A673 (cell line): ENCODE measurements around the gene LSM4. TPM values are rescaled to one million over a fixed set of nuclear protein-coding genes. Genes with fewer than 3 reads are reported as not detected.

Experiments used
- BruUV-seq: library from RNA; stranded (reverse); fragments of 400-500 nt; replicated peaks from 2 replicates; lab custom pipeline; 2021; lab: Mats Ljungman, UMichigan
- CTCF ChIA-PET: fragments of 300-600 bp; sonication (Branson Sonifier 250); formaldehyde crosslinking; loops from one replicate; lab custom pipeline; 2022; ENCODE audit warnings: antibody characterized with exemption; lab: Charles Lee
- POLR2A ChIA-PET: fragments of 300-600 bp; sonication (Branson Sonifier 250); formaldehyde crosslinking; loops from one replicate; lab custom pipeline; 2022; ENCODE audit warnings: antibody characterized with exemption; ENCODE audit not compliant: low non-redundant PET; lab: Charles Lee
- DNase-seq: peaks from one replicate; pipeline ENCODE4 v3.0.0-alpha.2; 2015; ENCODE audit warnings: low spot score
- H3K27ac ChIP-seq: fragments of 200-600 bp; sonication (generic); 2 replicates; pipeline ENCODE4 v1.5.1; 2016; ENCODE audit warnings: mixed run types, low read depth, mild to moderate bottlenecking, mixed read lengths, antibody characterized with exemption, low read length; ENCODE audit not compliant: poor library complexity, severe bottlenecking
- H3K27me3 ChIP-seq: fragments of 200-600 bp; sonication (generic); replicated peaks from 2 replicates; pipeline ENCODE4 v1.6.1; 2017; ENCODE audit warnings: mixed run types, low read depth, mild to moderate bottlenecking, mixed read lengths, antibody characterized with exemption, low read length; ENCODE audit not compliant: insufficient read depth, poor library complexity
- H3K36me3 ChIP-seq: fragments of 200-600 bp; sonication (generic); 2 replicates; pipeline ENCODE4 v1.6.1; 2016; ENCODE audit warnings: mixed run types, mild to moderate bottlenecking, mixed read lengths, antibody characterized with exemption, low read length; ENCODE audit not compliant: insufficient read depth, poor library complexity, severe bottlenecking
- H3K4me1 ChIP-seq: fragments of 200-600 bp; sonication (generic); 2 replicates; pipeline ENCODE4 v1.6.1; 2017; ENCODE audit warnings: mixed run types, mild to moderate bottlenecking, mixed read lengths, antibody characterized with exemption, low read length; ENCODE audit not compliant: insufficient read depth, poor library complexity, severe bottlenecking
- H3K4me3 ChIP-seq: fragments of 200-600 bp; sonication (generic); 2 replicates; pipeline ENCODE4 v1.5.1; 2016; ENCODE audit warnings: low read depth, mixed run types, mild to moderate bottlenecking, mixed read lengths, low read length; ENCODE audit not compliant: poor library complexity, severe bottlenecking
- H3K9me3 ChIP-seq: fragments of 200-600 bp; sonication (generic); 2 replicates; pipeline ENCODE4 v1.6.1; 2016; ENCODE audit warnings: mixed run types, low read depth, mild to moderate bottlenecking, mixed read lengths, antibody characterized with exemption, low read length; ENCODE audit not compliant: poor library complexity, severe bottlenecking
- EZH2 ChIP-seq: fragments of 200-600 bp; sonication (generic); IDR thresholded peaks from 2 replicates; pipeline ENCODE4 v1.6.1; 2017; ENCODE audit warnings: borderline replicate concordance, low read depth, mild to moderate bottlenecking, mixed read lengths, antibody characterized with exemption, low read length; ENCODE audit not compliant: poor library complexity, severe bottlenecking
- intact Hi-C: fragments of 100-400 bp; cut with micrococcal nuclease; formaldehyde crosslinking; loops from one replicate; pipeline ENCODE4 v1.10.0; 2022; ENCODE audit not compliant: unreplicated experiment
- total RNA-seq: library from RNA; stranded (reverse); gene quantifications from 2 replicates; pipeline ENCODE4 v1.2.3, GENCODE V29; 2021
- TF ChIP-seq, protein P1 (sequence below): fragments of 300-800, 200-600 bp; sonication (generic); conservative IDR thresholded peaks from 2 replicates; pipeline ENCODE4 v1.5.1; 2017; ENCODE audit warnings: low read depth, mild to moderate bottlenecking, antibody characterized with exemption, low read length, moderate library complexity, mixed read lengths

LSM4 gene
- total RNA-seq, 1 experiment from 2014 or later: 252 TPM

- H3K4me1 ChIP-seq: no peaks in the 10 kb centered on the region
- POLR2A ChIA-PET: no interaction called here
- no peak for DNase-seq
- BruUV-seq: no TSS peak
- no peaks in the 10 kb centered on the region for H3K27me3 ChIP-seq
- H3K36me3 ChIP-seq: peaks cover 25% of the 10 kb centered on the region
- CTCF ChIA-PET: no interaction called here
- TF ChIP-seq, protein P1, sequence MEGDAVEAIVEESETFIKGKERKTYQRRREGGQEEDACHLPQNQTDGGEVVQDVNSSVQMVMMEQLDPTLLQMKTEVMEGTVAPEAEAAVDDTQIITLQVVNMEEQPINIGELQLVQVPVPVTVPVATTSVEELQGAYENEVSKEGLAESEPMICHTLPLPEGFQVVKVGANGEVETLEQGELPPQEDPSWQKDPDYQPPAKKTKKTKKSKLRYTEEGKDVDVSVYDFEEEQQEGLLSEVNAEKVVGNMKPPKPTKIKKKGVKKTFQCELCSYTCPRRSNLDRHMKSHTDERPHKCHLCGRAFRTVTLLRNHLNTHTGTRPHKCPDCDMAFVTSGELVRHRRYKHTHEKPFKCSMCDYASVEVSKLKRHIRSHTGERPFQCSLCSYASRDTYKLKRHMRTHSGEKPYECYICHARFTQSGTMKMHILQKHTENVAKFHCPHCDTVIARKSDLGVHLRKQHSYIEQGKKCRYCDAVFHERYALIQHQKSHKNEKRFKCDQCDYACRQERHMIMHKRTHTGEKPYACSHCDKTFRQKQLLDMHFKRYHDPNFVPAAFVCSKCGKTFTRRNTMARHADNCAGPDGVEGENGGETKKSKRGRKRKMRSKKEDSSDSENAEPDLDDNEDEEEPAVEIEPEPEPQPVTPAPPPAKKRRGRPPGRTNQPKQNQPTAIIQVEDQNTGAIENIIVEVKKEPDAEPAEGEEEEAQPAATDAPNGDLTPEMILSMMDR: no peak
- TF ChIP-seq EZH2: no peak
- H3K4me3 ChIP-seq: no peak overlapping the region
- intact Hi-C loops: no loop called here
- no peak overlapping the region for H3K27ac ChIP-seq
- H3K9me3 ChIP-seq: no peaks in the 10 kb centered on the region
These were observed 60.7 kb downstream of the LSM4 start for GRCh38 chr19:18262144-18262543.

GRCh38 chr19:18261474-18261873 is 61.4 kb downstream of the LSM4 start:
- CTCF ChIA-PET: interaction anchor here (0.5 kb wide), 1 partner anchor 216 kb away, joined by 6 read pairs; no protein-coding TSS in a partner anchor
- TF ChIP-seq, protein P1: no peak
- no peak for TF ChIP-seq EZH2
- Histone ChIP-seq H3K9me3 (no peaks in the 10 kb centered on the region), H3K27me3 (no peaks in the 10 kb centered on the region), H3K4me3 (no peak overlapping the region), H3K36me3 (peaks cover 19% of the 10 kb centered on the region), H3K27ac (no peak overlapping the region), H3K4me1 (no peaks in the 10 kb centered on the region)
- no TSS peak for BruUV-seq
- no peak for DNase-seq
- POLR2A ChIA-PET: no interaction called here
- intact Hi-C loops: no loop called here

- CTCF ChIA-PET: no interaction called here
- Histone ChIP-seq H3K4me3 (no peak overlapping the region), H3K27me3 (no peaks in the 10 kb centered on the region), H3K9me3 (no peaks in the 10 kb centered on the region), H3K36me3 (peaks cover 3% of the 10 kb centered on the region), H3K27ac (no peak overlapping the region), H3K4me1 (no peaks in the 10 kb centered on the region)
- no peak for DNase-seq
- intact Hi-C loops: no loop called here
- TF ChIP-seq EZH2: no peak
- TF ChIP-seq, protein P1: no peak
- no TSS peak for BruUV-seq
- POLR2A ChIA-PET: no interaction called here
These were observed 63.0 kb downstream of the LSM4 start for GRCh38 chr19:18259893-18260292.
